ENCODE results near the gene CLCN5. TPM values are rescaled to one million over a fixed set of nuclear protein-coding genes. Genes with fewer than 3 reads are reported as not detected.

The CLCN5 gene
- total and polyA plus RNA-seq, 2 of the 13 experiments (the other 11 are each of a cell fraction or from before 2014, with no cell fraction given): 7.8 to 27.3 TPM

GRCh38 chrX:49896951-49897350, 25.4 kb upstream of the CLCN5 start:
- POLR2A ChIA-PET: no interaction called here

GRCh38 chrX:49901048-49901447, 21.3 kb upstream of the CLCN5 start:
- H3K36me3 ChIP-seq (replicated peaks in 1 of 2; ENCODE audit: control insufficient read depth in 1 of 2, insufficient read depth in 2 of 2, low read length in 2 of 2): no peaks in the 10 kb centered on the region
- CTCF ChIA-PET (ENCODE audit: low intra/inter-chr PET ratio, low total read pairs): no interaction called here
- no peak overlapping the region for H3K4me2 ChIP-seq (ENCODE audit: low read depth, low read length)
- peaks cover 8% of the 10 kb centered on the region; the same call in 1 of the 2 replicates for H3K9me3 ChIP-seq (ENCODE audit: low read length)
- ATAC-seq (no peak), FAIRE-seq (no peak), DNase-seq (ENCODE audit: low spot score) (no peak)
- no peaks in the 10 kb centered on the region for H3K79me2 ChIP-seq (ENCODE audit: insufficient read depth, low read length)
- no peaks in the 10 kb centered on the region for H4K20me1 ChIP-seq (ENCODE audit: insufficient read depth, low read length)
- BruUV-seq (replicated peaks): no TSS peak
- no peak overlapping the region for H3K4me3 ChIP-seq (replicated peaks in 1 of 3; ENCODE audit: insufficient read depth in 1 of 3, low read depth in 2 of 3, low read length in 3 of 3)
- no peaks in the 10 kb centered on the region for H3K4me1 ChIP-seq (ENCODE audit: insufficient read depth, low read length)
- in situ Hi-C loops (cut with HindIII; ENCODE audit: extremely low pct_ligation_motif_present, low pct_unique_long_range_greater_than_20kb) (loop anchor here (25.0 kb wide), 2 partner anchors 139 to 686 kb away; no protein-coding TSS in a partner anchor), intact Hi-C loops (cut with micrococcal nuclease; ENCODE audit: unreplicated experiment) (no loop called here)
- H3K27me3 ChIP-seq (ENCODE audit: control insufficient read depth in 1 of 2, insufficient read depth in 2 of 2, low read length in 2 of 2): no peaks in the 10 kb centered on the region
- H2AFZ ChIP-seq (ENCODE audit: low read length): no peak overlapping the region
- H3K27ac ChIP-seq (ENCODE audit: extremely low read length, insufficient read depth, low read length): no peak overlapping the region
- no peak overlapping the region for H3K9ac ChIP-seq (ENCODE audit: insufficient read depth, low read depth, low read length)
- POLR2A ChIA-PET: no interaction called here
- TF ChIP-seq FOXA1 (IDR thresholded peaks at IDR 0.05) (no peak), FOXA1 (CRISPR knock-in tag; IDR thresholded peaks at IDR 0.05) (no peak), ZNF382 (CRISPR knock-in tag; IDR thresholded peaks at IDR 0.05; ENCODE audit: borderline replicate concordance) (no peak), GFI1 (CRISPR knock-in tag; IDR thresholded peaks at IDR 0.05; ENCODE audit: borderline replicate concordance) (no peak), TSC22D2 (CRISPR knock-in tag; IDR thresholded peaks at IDR 0.05; ENCODE audit: borderline replicate concordance) (no peak), ZNF605 (CRISPR knock-in tag; IDR thresholded peaks at IDR 0.05) (no peak), ZNF3 (CRISPR knock-in tag; IDR thresholded peaks at IDR 0.05) (no peak), CENPT (CRISPR knock-in tag; IDR thresholded peaks at IDR 0.05; ENCODE audit: low read depth) (no peak), MTA3 (CRISPR knock-in tag; IDR thresholded peaks at IDR 0.05) (no peak), ZNF556 (CRISPR knock-in tag; IDR thresholded peaks at IDR 0.05; ENCODE audit: borderline replicate concordance) (no peak), ZFP91 (CRISPR knock-in tag; IDR thresholded peaks at IDR 0.05; ENCODE audit: borderline replicate concordance) (no peak), SAFB2 (CRISPR knock-in tag; IDR thresholded peaks at IDR 0.05; ENCODE audit: borderline replicate concordance, low read depth) (no peak), AFF4 (CRISPR knock-in tag; IDR thresholded peaks at IDR 0.05) (no peak), BORCS8-MEF2B (CRISPR knock-in tag; IDR thresholded peaks at IDR 0.05) (no peak), U2AF2 (IDR thresholded peaks at IDR 0.05; ENCODE audit: low read depth, low read length) (no peak)

More at GRCh38 chrX:49896951-49897350, 25.4 kb upstream of the CLCN5 start:
- DNase-seq (ENCODE audit: low spot score): no peak
- Histone ChIP-seq H3K9ac (ENCODE audit: insufficient read depth, low read depth, low read length) (no peak overlapping the region), H2AFZ (ENCODE audit: low read length) (no peak overlapping the region), H3K4me3 (replicated peaks in 1 of 3; ENCODE audit: insufficient read depth in 1 of 3, low read depth in 2 of 3, low read length in 3 of 3) (no peak overlapping the region), H3K27me3 (ENCODE audit: control insufficient read depth in 1 of 2, insufficient read depth in 2 of 2, low read length in 2 of 2) (no peaks in the 10 kb centered on the region), H3K9me3 (ENCODE audit: low read length) (peaks cover 8% of the 10 kb centered on the region; the same call in 1 of the 2 replicates), H3K4me2 (ENCODE audit: low read depth, low read length) (no peak overlapping the region), H3K36me3 (replicated peaks in 1 of 2; ENCODE audit: control insufficient read depth in 1 of 2, insufficient read depth in 2 of 2, low read length in 2 of 2) (no peaks in the 10 kb centered on the region), H4K20me1 (ENCODE audit: insufficient read depth, low read length) (no peaks in the 10 kb centered on the region), H3K4me1 (ENCODE audit: insufficient read depth, low read length) (no peaks in the 10 kb centered on the region), H3K27ac (ENCODE audit: extremely low read length, insufficient read depth, low read length) (no peak overlapping the region), H3K79me2 (ENCODE audit: insufficient read depth, low read length) (no peaks in the 10 kb centered on the region)
- ATAC-seq: no peak
- in situ Hi-C loops (cut with HindIII; ENCODE audit: extremely low pct_ligation_motif_present, low pct_unique_long_range_greater_than_20kb): no loop called here
- BruUV-seq (replicated peaks): no TSS peak
- no peak for FAIRE-seq
- intact Hi-C loops (cut with micrococcal nuclease; ENCODE audit: unreplicated experiment): no loop called here
- WGBS (ENCODE audit: low lambda C conversion rate): 23% methylated on average over 2 of the region's 4 CpGs
- CTCF ChIA-PET (ENCODE audit: low intra/inter-chr PET ratio, low total read pairs): no interaction called here
- TF ChIP-seq NFE2L1 (CRISPR knock-in tag; IDR thresholded peaks at IDR 0.05; ENCODE audit: borderline replicate concordance) (no peak), ZBTB21 (CRISPR knock-in tag; IDR thresholded peaks at IDR 0.05) (no peak)
